SK-N-SH (cell line): Measurements from ENCODE around the gene TRDN. TPM values are rescaled to one million over a fixed set of nuclear protein-coding genes. Genes with fewer than 3 reads are reported as not detected.

Source experiments
- CTCF ChIA-PET: fragments of 300-600, 350-600 bp; formaldehyde crosslinking; extraction: SDS; loops from one replicate; lab custom pipeline; 2021; lab: Yijun Ruan, JAX
- POLR2A ChIA-PET: fragments of 350-600 bp; sonication (Branson Sonifier 250); formaldehyde crosslinking; extraction: SDS; loops from one replicate; lab custom pipeline; 2020; ENCODE audit warnings: antibody characterized with exemption, inconsistent platforms; lab: Yijun Ruan, JAX
- DNase-seq: peaks from one replicate; pipeline ENCODE4 v3.0.0; 2012
- H2AFZ ChIP-seq: fragments of 200-600 bp; sonication (generic); 2 replicates; pipeline ENCODE4 v1.8.1; 2016; ENCODE audit warnings: antibody characterized with exemption, mild to moderate bottlenecking, low read depth
- H3F3A ChIP-seq: fragments of 200-600 bp; sonication (generic); replicated peaks from 2 replicates; pipeline ENCODE3; 2016; ENCODE audit warnings: antibody characterized with exemption, mild to moderate bottlenecking; ENCODE audit not compliant: insufficient read depth
- H3K27ac ChIP-seq, 2 experiments: fragments of 200-500 bp in 1 of 2; fragments of 200-600 bp in 1 of 2; sonication (Bioruptor generic) in 1 of 2; sonication (generic), shearing (Covaris generic) in 1 of 2; 2 replicates each; pipeline versions ENCODE4 v1.5.1 to v1.6.1; 2014 to 2016; ENCODE audit warnings: low read depth in 2 of 2, inconsistent platforms in 1 of 2, low read length in 1 of 2, mild to moderate bottlenecking in 1 of 2, mixed read lengths in 1 of 2
- H3K27me3 ChIP-seq: fragments of 200-600 bp; sonication (generic), shearing (Covaris generic); 2 replicates; pipeline ENCODE4 v1.6.1; 2016; ENCODE audit warnings: mixed run types; ENCODE audit not compliant: insufficient read depth
- H3K36me3 ChIP-seq, 2 experiments: fragments of 200-500 bp in 1 of 2; fragments of 200-600 bp in 1 of 2; sonication (Bioruptor generic) in 1 of 2; sonication (generic) in 1 of 2; replicated peaks in 1 of 2; 2 replicates each; pipeline versions ENCODE3 to v1.5.1; 2014 to 2016; ENCODE audit warnings: low read length in 1 of 2, mild to moderate bottlenecking in 1 of 2; ENCODE audit not compliant: insufficient read depth in 2 of 2, control insufficient read depth in 1 of 2
- H3K4me1 ChIP-seq, 2 experiments: fragments of 200-500 bp in 1 of 2; fragments of 200-600 bp in 1 of 2; sonication (Bioruptor generic) in 1 of 2; sonication (generic), shearing (Covaris generic) in 1 of 2; 2 replicates each; pipeline versions ENCODE4 v1.5.1 to v1.6.1; 2014 to 2016; ENCODE audit warnings: low read depth in 1 of 2, low read length in 1 of 2, mixed run types in 1 of 2; ENCODE audit not compliant: insufficient read depth in 2 of 2, control insufficient read depth in 1 of 2
- H3K4me2 ChIP-seq: fragments of 200-600 bp; sonication (generic), shearing (Covaris generic); 2 replicates; pipeline ENCODE4 v1.6.1; 2017; ENCODE audit warnings: mixed run types
- H3K4me3 ChIP-seq, 2 experiments: fragments of 200-500 bp in 1 of 2; fragments of 200-600 bp in 1 of 2; sonication (Bioruptor generic) in 1 of 2; sonication (generic), shearing (Covaris generic) in 1 of 2; 2 replicates each; pipeline versions ENCODE4 v1.5.1 to v1.8.1; 2014 to 2016; ENCODE audit warnings: low read depth in 2 of 2, inconsistent platforms in 1 of 2, low read length in 1 of 2, mild to moderate bottlenecking in 1 of 2, mixed read lengths in 1 of 2, moderate library complexity in 1 of 2
- H3K79me2 ChIP-seq: fragments of 200-600 bp; sonication (generic); 2 replicates; pipeline ENCODE4 v1.8.1; 2017; ENCODE audit warnings: mild to moderate bottlenecking; ENCODE audit not compliant: insufficient read depth
- H3K9ac ChIP-seq: fragments of 200-600 bp; sonication (generic); 2 replicates; pipeline ENCODE4 v1.6.1; 2017; ENCODE audit warnings: mixed run types
- H3K9me2 ChIP-seq: fragments of 200-600 bp; sonication (generic); 2 replicates; pipeline ENCODE4 v1.6.1; 2017; ENCODE audit warnings: mixed run types
- H3K9me3 ChIP-seq: fragments of 200-600 bp; sonication (generic); 2 replicates; pipeline ENCODE4 v1.6.1; 2017; ENCODE audit warnings: mixed run types, mild to moderate bottlenecking, moderate library complexity
- H4K20me1 ChIP-seq: fragments of 200-600 bp; sonication (generic); 2 replicates; pipeline ENCODE4 v1.6.1; 2017; ENCODE audit warnings: mild to moderate bottlenecking, mixed run types; ENCODE audit not compliant: insufficient read depth
- EZH2phosphoT487 ChIP-seq: fragments of 200-600 bp; sonication (generic); IDR thresholded peaks from 2 replicates; pipeline ENCODE4 v1.6.1; 2017; ENCODE audit warnings: low read depth, mixed run types, mild to moderate bottlenecking, antibody characterized with exemption, moderate library complexity, borderline replicate concordance
- FOXJ3 ChIP-seq: sonication (generic); formaldehyde crosslinking; IDR thresholded peaks from 2 replicates; pipeline ENCODE4 v1.5.1; 2020; ENCODE audit warnings: mild to moderate bottlenecking, missing genetic modification reagents
- FOXM1 ChIP-seq: IDR thresholded peaks from 2 replicates; pipeline ENCODE4 v1.4.0; 2012; ENCODE audit warnings: low read depth, mild to moderate bottlenecking
- MEF2A ChIP-seq: IDR thresholded peaks from 2 replicates; pipeline ENCODE4 v1.4.0; 2012; ENCODE audit warnings: low read depth, borderline replicate concordance
- MXI1 ChIP-seq: IDR thresholded peaks from 2 replicates; pipeline ENCODE4 v1.6.1; 2012; ENCODE audit warnings: mild to moderate bottlenecking, low read depth, low read length, improper control_type of control experiment
- NFIC ChIP-seq: IDR thresholded peaks from 2 replicates; pipeline ENCODE4 v1.4.0; 2012; ENCODE audit warnings: borderline replicate concordance
- NRF1 ChIP-seq: IDR thresholded peaks from 2 replicates; pipeline ENCODE4 v1.6.1; 2012; ENCODE audit warnings: low read depth, mild to moderate bottlenecking, low read length
- RCOR1 ChIP-seq: fragments of 150-350 bp; IDR thresholded peaks from 2 replicates; pipeline ENCODE4 v1.6.1; 2017; ENCODE audit warnings: antibody characterized with exemption, low read length
- SMC3 ChIP-seq: IDR thresholded peaks from 2 replicates; pipeline ENCODE4 v1.6.1; 2012; ENCODE audit warnings: low read depth, low read length, improper control_type of control experiment
- TAF1 ChIP-seq: IDR thresholded peaks from 2 replicates; pipeline ENCODE4 v1.6.1; 2012; ENCODE audit warnings: low read depth, mild to moderate bottlenecking, low read length, moderate library complexity, borderline replicate concordance
- TCF12 ChIP-seq: IDR thresholded peaks from 2 replicates; pipeline ENCODE4 v1.4.0; 2012
- YY1 ChIP-seq: IDR thresholded peaks from 2 replicates; pipeline ENCODE4 v1.4.0; 2012; ENCODE audit warnings: low read depth, mild to moderate bottlenecking
- WGBS: methylation state at CpG from one replicate; pipeline ENCODE4 v1.1.6; 2017; ENCODE audit warnings: low lambda C conversion rate; 5-methylcytosine and 5-hydroxymethylcytosine counted together
- polyA plus RNA-seq, 3 experiments: library from polyadenylated mRNA; depleted of rRNA; stranded (reverse); fragments of >200 nt; gene quantifications; 2 replicates each; pipeline ENCODE4 v1.2.3, GENCODE V29; 2012
- TF ChIP-seq, protein P1 (sequence below): fragments of 150-350 bp; IDR thresholded peaks from 2 replicates; pipeline ENCODE4 v1.6.1; 2017; ENCODE audit warnings: antibody characterized with exemption, low read length, low read depth, borderline replicate concordance

TRDN gene
- polyA plus RNA-seq, 1 of the 3 experiments (the other 2 are of a cell fraction) = not detected

- Histone ChIP-seq H3K4me1 (no peaks in the 10 kb centered on the region), H3K9me3 (no peaks in the 10 kb centered on the region), H2AFZ (no peak overlapping the region), H3K9me2 (no peaks in the 10 kb centered on the region), H3K4me2 (no peak overlapping the region), H3K79me2 (no peaks in the 10 kb centered on the region), H3K9ac (no peak overlapping the region), H3F3A (no peaks in the 10 kb centered on the region), H3K27me3 (no peaks in the 10 kb centered on the region), H3K4me3 (no peak overlapping the region), H4K20me1 (no peaks in the 10 kb centered on the region), H3K36me3 (no peaks in the 10 kb centered on the region), H3K27ac (no peak overlapping the region)
- ChIA-PET CTCF (interaction anchor here (0.6 to 1.5 kb wide), 2 partner anchors 10 to 66 kb away, joined by 3 to 5 read pairs; no protein-coding TSS in a partner anchor), POLR2A (no interaction called here)
- WGBS = 0% methylated on average over 1 of the region's 1 CpG
- TF ChIP-seq SMC3 = no peak
- no peak for TF ChIP-seq FOXM1
- TF ChIP-seq MXI1 = no peak
- TF ChIP-seq TCF12 = no peak
- TF ChIP-seq, protein P1, sequence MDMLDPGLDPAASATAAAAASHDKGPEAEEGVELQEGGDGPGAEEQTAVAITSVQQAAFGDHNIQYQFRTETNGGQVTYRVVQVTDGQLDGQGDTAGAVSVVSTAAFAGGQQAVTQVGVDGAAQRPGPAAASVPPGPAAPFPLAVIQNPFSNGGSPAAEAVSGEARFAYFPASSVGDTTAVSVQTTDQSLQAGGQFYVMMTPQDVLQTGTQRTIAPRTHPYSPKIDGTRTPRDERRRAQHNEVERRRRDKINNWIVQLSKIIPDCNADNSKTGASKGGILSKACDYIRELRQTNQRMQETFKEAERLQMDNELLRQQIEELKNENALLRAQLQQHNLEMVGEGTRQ = no peak
- no peak for TF ChIP-seq EZH2phosphoT487
- TF ChIP-seq NRF1 = no peak
- no peak for TF ChIP-seq MEF2A
- no peak for TF ChIP-seq NFIC
- no peak for TF ChIP-seq FOXJ3
- no peak for TF ChIP-seq RCOR1
- no peak for TF ChIP-seq TAF1
- no peak for TF ChIP-seq YY1
- no peak for DNase-seq
These were observed 209.7 kb downstream of the TRDN start for GRCh38 chr6:123427008-123427407.

DNA sequence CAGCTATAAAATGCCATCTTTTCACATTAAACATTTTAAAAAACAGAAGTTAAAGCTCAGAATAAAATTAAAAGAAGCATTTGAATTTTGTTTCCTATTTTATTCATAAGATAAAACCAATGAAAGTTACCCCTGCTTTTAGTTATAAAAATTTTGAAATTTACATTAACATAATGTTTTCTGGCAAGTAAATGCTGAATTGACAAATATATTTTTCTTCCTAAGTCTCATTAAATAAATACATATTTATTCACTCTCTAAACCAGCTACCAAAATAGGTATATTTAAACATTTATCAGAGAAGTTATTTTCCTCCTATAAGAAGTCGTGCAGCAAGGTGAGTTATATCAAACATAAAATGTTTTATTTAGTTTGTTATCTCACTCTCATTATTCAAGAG, 213.6 kb downstream of the TRDN start:
- POLR2A ChIA-PET = no interaction called here
- WGBS = 0% methylated on average over 1 of the region's 1 CpG
- H3K36me3 ChIP-seq = no peaks in the 10 kb centered on the region

More for the DNA sequence above, 213.6 kb downstream of the TRDN start:
- Histone ChIP-seq H3K4me1 (no peaks in the 10 kb centered on the region), H3K27me3 (no peaks in the 10 kb centered on the region; the same call in 1 of the 2 replicates), H3K79me2 (no peaks in the 10 kb centered on the region), H3K9me3 (no peaks in the 10 kb centered on the region), H3K9me2 (no peaks in the 10 kb centered on the region), H3K9ac (no peak overlapping the region), H4K20me1 (no peaks in the 10 kb centered on the region), H3K4me2 (no peak overlapping the region), H3K27ac (no peak overlapping the region), H2AFZ (no peak overlapping the region)
- CTCF ChIA-PET = interaction anchor here (0.9 kb wide), 1 partner anchor 554 kb away, joined by 4 read pairs; no protein-coding TSS in a partner anchor
- no peak for DNase-seq
- TF ChIP-seq, protein P1 = no peak
- TF ChIP-seq YY1 = no peak
- TF ChIP-seq, all 33 proteins: peak for 0
- H3K4me3 ChIP-seq = no peak overlapping the region
- no peaks in the 10 kb centered on the region for H3F3A ChIP-seq
